AG10803 (cell line): Measurements from ENCODE around the gene GGACT.

ENCODE experiments used
- DNase-seq: peaks from one replicate; pipeline ENCODE4 v3.0.0; 2010; ENCODE audit warnings: low read depth
- H3K4me3 ChIP-seq: 2 replicates; pipeline ENCODE4 v1.5.1; 2011; ENCODE audit warnings: mild to moderate bottlenecking, low read length, control low read depth
- CTCF ChIP-seq: conservative IDR thresholded peaks from 2 replicates; pipeline ENCODE4 v1.5.1; 2011; ENCODE audit warnings: mild to moderate bottlenecking, low read length, control low read depth, inconsistent platforms

GGACT gene

GRCh38 chr13:100520936-100521850, 67.4 kb downstream of the GGACT start:
- DNase-seq = no peak
- no peak; the same call in 1 of the 2 replicates for TF ChIP-seq CTCF
- no peak overlapping the region; the same call in 1 of the 2 replicates for H3K4me3 ChIP-seq

- no peak for TF ChIP-seq CTCF
- DNase-seq = no peak
- H3K4me3 ChIP-seq = no peak overlapping the region
These were observed 69.0 kb downstream of the GGACT start for GRCh38 chr13:100519626-100520025.

DNA sequence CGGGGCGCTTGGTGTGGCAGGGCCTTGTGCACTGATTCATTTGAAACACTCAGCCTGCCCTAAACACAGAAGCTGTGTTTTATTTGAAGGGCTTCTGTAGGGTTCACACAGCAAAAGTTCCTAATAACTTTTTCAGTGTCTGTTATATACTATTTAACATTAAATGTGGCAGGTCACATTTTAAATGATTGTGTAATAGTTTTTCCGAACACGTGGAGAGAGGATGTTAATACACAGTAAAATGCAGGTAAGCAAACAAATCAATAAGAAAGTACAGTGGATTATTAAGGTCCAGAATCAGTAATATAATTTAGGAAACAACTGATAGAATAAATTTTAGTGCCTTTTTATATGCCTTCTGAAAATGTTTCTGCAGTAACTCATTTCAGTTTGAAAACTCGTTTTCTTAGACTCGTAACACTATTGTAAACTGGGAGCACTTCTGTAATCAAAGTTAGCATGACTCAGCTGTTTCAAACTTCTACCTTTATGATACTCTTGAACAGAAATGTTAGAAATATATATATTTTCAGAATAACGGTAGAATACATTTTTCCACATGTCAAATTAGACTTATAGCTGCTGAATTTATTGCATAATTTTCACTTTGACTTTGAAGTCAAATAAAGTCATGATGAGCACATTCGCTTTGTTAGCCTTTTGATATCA, 70.1 kb downstream of the GGACT start:
- no peak for DNase-seq
- H3K4me3 ChIP-seq = no peak overlapping the region
- TF ChIP-seq CTCF = no peak

DNA sequence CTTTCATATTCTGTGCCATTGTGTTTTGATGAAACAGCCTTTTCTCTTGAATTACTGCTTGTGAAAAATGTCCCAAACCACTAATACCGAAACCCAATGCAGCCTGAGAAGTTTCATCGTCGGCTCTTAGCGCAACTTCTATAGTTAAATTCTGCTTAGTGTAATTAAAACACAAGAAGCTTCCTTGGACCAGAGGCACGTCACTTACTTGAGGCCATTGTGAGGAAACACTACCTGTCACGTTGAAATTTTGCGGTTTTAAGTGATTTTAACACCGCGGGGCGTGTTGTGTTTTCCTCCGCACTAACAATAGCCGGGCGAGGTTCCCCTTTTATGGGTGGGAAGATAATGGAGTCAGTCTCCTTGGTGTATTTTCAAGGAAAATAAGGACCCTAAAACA, 70.9 kb downstream of the GGACT start:
- no peak for TF ChIP-seq CTCF
- no peak for DNase-seq
- no peak overlapping the region for H3K4me3 ChIP-seq

DNA sequence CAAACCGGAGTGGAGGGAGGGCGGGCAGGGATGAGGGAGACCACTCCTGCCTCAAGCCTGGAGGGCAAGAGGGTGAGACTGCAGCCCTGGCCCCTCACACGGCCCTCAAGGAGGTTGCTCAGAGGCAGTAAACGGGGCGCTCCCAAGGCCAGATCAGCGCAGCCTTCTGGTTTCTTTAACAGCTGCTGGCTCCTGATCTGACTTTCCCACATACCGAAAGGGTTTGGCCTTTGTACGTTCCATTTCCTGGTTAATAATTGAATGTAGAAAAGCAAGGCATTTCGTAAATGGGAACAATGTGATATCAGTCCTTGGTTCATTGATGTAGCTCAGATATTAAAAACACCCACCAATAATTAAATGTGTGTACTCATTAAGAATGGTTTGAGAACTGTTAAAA, 71.5 kb downstream of the GGACT start:
- no peak for TF ChIP-seq CTCF
- DNase-seq = no peak
- H3K4me3 ChIP-seq = no peak overlapping the region

- no peak for TF ChIP-seq CTCF
- no peak for DNase-seq
These were observed 73.2 kb downstream of the GGACT start for GRCh38 chr13:100515410-100515800.

More at GRCh38 chr13:100515410-100515800, 73.2 kb downstream of the GGACT start:
- H3K4me3 ChIP-seq = no peak overlapping the region
